Measurements from ENCODE around the gene GDF15.
A peak's percentile ranks its signal among the peaks of the same experiment; 100 is the strongest.

Gene GDF15

DNA sequence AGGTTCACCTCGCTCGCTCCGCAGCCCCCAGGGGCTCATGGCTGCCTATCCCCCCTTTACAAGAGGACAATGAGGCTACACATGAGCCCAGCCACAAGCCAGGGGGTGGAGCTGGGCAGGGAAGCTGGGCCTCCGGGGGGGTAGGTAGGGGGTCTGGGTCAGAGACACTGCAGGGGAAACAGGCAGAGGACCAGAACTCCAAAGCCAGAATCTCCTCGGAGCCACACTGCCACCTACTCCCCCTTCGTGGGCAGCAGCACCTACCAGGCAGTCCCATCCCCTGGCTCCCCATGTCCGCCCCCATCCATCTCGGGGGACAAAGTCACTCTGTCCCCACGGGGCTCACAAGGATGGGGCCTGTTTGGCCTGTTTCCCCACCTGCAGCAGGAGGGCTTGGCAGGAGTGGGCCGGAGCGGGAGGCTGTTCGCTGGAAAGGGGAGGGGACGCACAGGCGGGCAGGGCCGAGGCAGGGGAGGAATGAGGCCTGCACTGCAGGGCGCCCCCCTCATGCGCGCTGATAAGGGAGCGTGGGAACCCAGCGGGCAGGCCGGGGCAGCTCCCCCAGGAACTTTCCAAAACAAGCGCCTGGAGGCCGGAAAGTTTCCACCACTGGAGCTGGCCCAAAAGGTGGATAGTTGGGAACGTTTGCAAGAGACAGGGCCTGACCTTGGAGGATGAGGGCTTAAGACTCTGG, 52.5 kb downstream of the GDF15 start:
- TF ChIP-seq L3MBTL2 (conservative IDR thresholded peaks at IDR 0.05) (no peak), FOXM1 (IDR thresholded peaks at IDR 0.05; ENCODE audit: borderline replicate concordance) (no peak), BHLHE40 (IDR thresholded peaks at IDR 0.05; ENCODE audit: borderline replicate concordance) (no peak), SUZ12 (IDR thresholded peaks at IDR 0.05) (no peak), HDGF (IDR thresholded peaks at IDR 0.05; ENCODE audit: borderline replicate concordance) (peak; percentile 65; the same call in 1 of the 2 replicates), ELF4 (IDR thresholded peaks at IDR 0.05) (no peak)
- POLR2A ChIA-PET: interaction anchor here (1.0 to 1.5 kb wide), 4 partner anchors 11 to 107 kb away, joined by 3 to 8 read pairs (median 4); partner anchors contain the start of gene SSBP4
- DNase-seq (ENCODE audit: extremely low spot score): peak; percentile 58
- CTCF ChIA-PET: interaction anchor here (1.0 kb wide), 1 partner anchor 23 kb away, joined by 3 read pairs; no protein-coding TSS in a partner anchor
